Body of pancreas (tissue), 4 donors: Measurements from ENCODE around the gene UBE2Q1.

Experiments
- CTCF ChIP-seq, 7 experiments: fragments of 450-650 bp in 4 of 7; fragments of 200-600 bp in 3 of 7; sonication (generic) in 3 of 7; IDR thresholded peaks; one replicate each; pipeline ENCODE4 v1.5.1; 2016 to 2019; ENCODE audit warnings: antibody characterized with exemption in 7 of 7
- POLR2A ChIP-seq, 3 donors: fragments of 450-650 bp; IDR thresholded peaks; one replicate each; pipeline ENCODE4 v1.6.1; 2016; ENCODE audit warnings: antibody characterized with exemption in 3 of 3, mild to moderate bottlenecking in 2 of 3

GRCh38 chr1:154599658-154600057 is 41.2 kb upstream of the UBE2Q1 start:
- TF ChIP-seq CTCF (IDR thresholded peaks at IDR 0.05) (no peak), POLR2A (IDR thresholded peaks at IDR 0.05) (no peak)
